Lower leg skin (tissue), 4 donors: ENCODE measurements around the gene ZNF337. TPM values are rescaled to one million over a fixed set of nuclear protein-coding genes. Genes with fewer than 3 reads are reported as not detected.

Experiments used
- DNase-seq, 2 donors: peaks; one replicate each; pipeline ENCODE4 v3.0.0-alpha.2; 2019; ENCODE audit warnings: low spot score in 2 of 2
- H3K4me3 ChIP-seq: fragments of 200-600 bp; sonication (generic); 2 replicates; pipeline ENCODE4 v1.5.1; 2017; ENCODE audit warnings: mild to moderate bottlenecking, low read depth; ENCODE audit not compliant: poor library complexity, severe bottlenecking
- CTCF ChIP-seq, 3 donors: fragments of 450-650 bp; IDR thresholded peaks; one replicate each; pipeline ENCODE4 v1.5.1; 2016; ENCODE audit warnings: antibody characterized with exemption in 3 of 3, mild to moderate bottlenecking in 3 of 3, moderate library complexity in 2 of 3
- POLR2A ChIP-seq, 2 donors: fragments of 450-650 bp; IDR thresholded peaks; one replicate each; pipeline ENCODE4 v1.6.1; 2016 to 2017; ENCODE audit warnings: antibody characterized with exemption in 2 of 2, mild to moderate bottlenecking in 1 of 2, moderate library complexity in 1 of 2
- WGBS, 2 donors: methylation state at CpG; one replicate each; pipeline ENCODE4 v1.1.5; 2018; 5-methylcytosine and 5-hydroxymethylcytosine counted together
- intact Hi-C: fragments of 100-400 bp; cut with DNase I; formaldehyde crosslinking; loops from one replicate; pipeline ENCODE4 v1.15.0; 2023; ENCODE audit warnings: low total_unique reads
- total RNA-seq, 4 donors: library from RNA; depleted of rRNA; stranded (reverse); fragments of >200 nt; gene quantifications; one replicate each; pipeline ENCODE4 v1.1.0, GENCODE V29; 2016

Gene ZNF337
- total RNA-seq, 4 donors from 2014 or later = 10.7 to 18.9 (median 13.4) TPM

GRCh38 chr20:25699914-25700313 is 3.3 kb upstream of the ZNF337 start:
- intact Hi-C loops = loop anchor here (10.0 kb wide), 1 partner anchor 705 kb away; the partner anchor contains the start of gene APMAP
- WGBS, 2 donors = 55% methylated on average over 1 of the region's 1 CpG
- no peak overlapping the region for H3K4me3 ChIP-seq
- no peak for TF ChIP-seq CTCF (IDR thresholded peaks at IDR 0.05)
- TF ChIP-seq POLR2A (IDR thresholded peaks at IDR 0.05) = no peak
- DNase-seq = no peak

- peak overlapping the region; percentile 87 for H3K4me3 ChIP-seq
- intact Hi-C loops = loop anchor here (10.0 kb wide), 1 partner anchor 702 kb away; the partner anchor contains the start of gene APMAP
- DNase-seq = no peak
- 1 to 4% methylated on average over 3 of the region's 3 CpGs for WGBS, 2 donors
- TF ChIP-seq POLR2A (IDR thresholded peaks at IDR 0.05) = no peak
- no peak for TF ChIP-seq CTCF (IDR thresholded peaks at IDR 0.05)
Observed at GRCh38 chr20:25697132-25697446, 436 bp upstream of the ZNF337 start.

- 23 to 35% methylated on average over 10 to 15 of the region's 30 CpGs for WGBS, 2 donors
- TF ChIP-seq POLR2A (IDR thresholded peaks at IDR 0.05) (no peak), CTCF (IDR thresholded peaks at IDR 0.05) (no peak)
- intact Hi-C loops = loop anchor here (10.0 kb wide), 1 partner anchor 701 kb away; the partner anchor contains the start of gene APMAP
- peak overlapping the region; percentile 87 for H3K4me3 ChIP-seq
- DNase-seq = peak in 1 of 2 donors; percentile 24
Observed at GRCh38 chr20:25695532-25696370, 902 bp downstream of the ZNF337 start.

GRCh38 chr20:25692499-25692898 is 4.2 kb downstream of the ZNF337 start:
- TF ChIP-seq POLR2A (IDR thresholded peaks at IDR 0.05) (no peak), CTCF (IDR thresholded peaks at IDR 0.05) (no peak)
- WGBS, 2 donors = 71 to 75% methylated on average over 2 of the region's 2 CpGs

GRCh38 chr20:25690427-25690826 is 6.2 kb downstream of the ZNF337 start:
- DNase-seq = no peak
- intact Hi-C loops = loop anchor here (10.0 kb wide), 1 partner anchor 696 kb away; the partner anchor contains the start of gene APMAP
- TF ChIP-seq CTCF (IDR thresholded peaks at IDR 0.05) = no peak
- TF ChIP-seq POLR2A (IDR thresholded peaks at IDR 0.05) = no peak
- H3K4me3 ChIP-seq = no peak overlapping the region

More at GRCh38 chr20:25692499-25692898, 4.2 kb downstream of the ZNF337 start:
- H3K4me3 ChIP-seq = no peak overlapping the region
- DNase-seq = no peak
- intact Hi-C loops = loop anchor here (10.0 kb wide), 1 partner anchor 698 kb away; the partner anchor contains the start of gene APMAP
